ENCODE data around the gene MS4A12.
"Not testable (repeated sequence)": the region's sequence is repeated elsewhere in the genome, so short reads cannot be mapped to it uniquely, and the experiment has no call there.

The MS4A12 gene

GRCh38 chr11:60512651-60513225, 20.2 kb downstream of the MS4A12 start:
- no peak for DNase-seq (ENCODE audit: low spot score)

GRCh38 chr11:60513496-60514460, 21.2 kb downstream of the MS4A12 start:
- no peak for DNase-seq (ENCODE audit: low spot score)

- DNase-seq (ENCODE audit: low spot score), result no peak
Observed at GRCh38 chr11:60515144-60515855, 22.7 kb downstream of the MS4A12 start, which contains the start of gene MS4A13. TSS of gene MS4A13 (plus strand) at chr11:60515392. CDS start at chr11:60518084, 2,692 bp downstream.

GRCh38 chr11:60528465-60528864, 35.9 kb downstream of the MS4A12 start:
- DNase-seq (ENCODE audit: low spot score), result no peak

GRCh38 chr11:60528934-60529333, 36.4 kb downstream of the MS4A12 start:
- DNase-seq (ENCODE audit: low spot score), result no peak

GRCh38 chr11:60530454-60531100, 38.0 kb downstream of the MS4A12 start:
- no peak for DNase-seq (ENCODE audit: low spot score)

- not testable (repeated sequence) for DNase-seq (ENCODE audit: low spot score)
Observed at GRCh38 chr11:60532383-60532782, 39.8 kb downstream of the MS4A12 start.

GRCh38 chr11:60538627-60539026, 46.0 kb downstream of the MS4A12 start:
- not testable (repeated sequence) for DNase-seq (ENCODE audit: low spot score)

- DNase-seq (ENCODE audit: low spot score), result no peak
Observed at GRCh38 chr11:60544077-60544476, 51.5 kb downstream of the MS4A12 start.
